NCI-H226 (cell line): Measurements from ENCODE around the gene TMEM176B.

ENCODE experiments used
- DNase-seq: peaks from one replicate; pipeline ENCODE4 v3.0.0-alpha.2; 2015

TMEM176B gene

DNA sequence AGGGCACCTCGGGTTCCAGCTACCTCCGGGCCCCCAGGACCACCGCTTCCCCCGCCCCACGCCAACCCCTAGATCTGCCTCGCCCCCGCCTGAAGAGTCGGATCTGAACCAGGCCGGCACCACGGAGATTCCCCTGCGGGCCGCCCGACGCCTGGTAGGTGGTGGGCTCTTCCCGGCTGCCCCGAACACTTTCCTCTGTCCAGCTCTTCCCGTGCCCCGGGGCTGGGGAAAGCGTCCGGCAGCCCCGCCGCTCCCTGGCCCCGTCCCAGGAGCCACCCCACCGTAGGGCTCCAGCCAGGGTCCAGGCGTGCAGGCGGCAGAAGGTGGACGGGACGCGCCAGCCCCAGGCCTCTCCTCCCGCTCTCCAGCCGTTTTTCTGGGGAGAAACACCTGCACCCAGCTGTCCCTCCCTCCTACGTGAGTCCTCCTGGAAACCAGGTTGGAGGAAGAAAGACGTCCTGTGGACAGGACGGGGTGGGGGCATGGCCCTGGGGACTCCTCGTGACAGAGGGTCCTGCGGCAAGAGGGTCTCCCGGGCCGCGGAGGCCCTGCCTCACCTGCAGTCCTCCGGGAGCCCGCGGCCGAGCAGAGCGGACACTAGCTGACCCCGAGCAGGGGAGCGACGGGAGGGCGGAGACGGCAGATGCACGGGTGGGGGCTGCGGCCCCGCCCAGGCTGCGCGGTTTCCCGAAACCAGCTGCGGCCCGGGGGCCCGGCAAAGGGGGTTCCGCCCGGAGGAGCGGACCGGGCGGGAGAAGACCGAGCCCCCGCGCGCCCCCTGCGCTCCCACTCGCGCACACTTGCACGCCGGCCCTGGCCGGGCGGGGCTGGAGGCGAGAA is at the start of gene TMEM176B:
Gene TMEM176B, minus strand, starts transcription at position 624 of the 840 bp plus-strand sequence. CDS start 3,795 bp downstream, outside the sequence.
- DNase-seq, result no peak

DNA sequence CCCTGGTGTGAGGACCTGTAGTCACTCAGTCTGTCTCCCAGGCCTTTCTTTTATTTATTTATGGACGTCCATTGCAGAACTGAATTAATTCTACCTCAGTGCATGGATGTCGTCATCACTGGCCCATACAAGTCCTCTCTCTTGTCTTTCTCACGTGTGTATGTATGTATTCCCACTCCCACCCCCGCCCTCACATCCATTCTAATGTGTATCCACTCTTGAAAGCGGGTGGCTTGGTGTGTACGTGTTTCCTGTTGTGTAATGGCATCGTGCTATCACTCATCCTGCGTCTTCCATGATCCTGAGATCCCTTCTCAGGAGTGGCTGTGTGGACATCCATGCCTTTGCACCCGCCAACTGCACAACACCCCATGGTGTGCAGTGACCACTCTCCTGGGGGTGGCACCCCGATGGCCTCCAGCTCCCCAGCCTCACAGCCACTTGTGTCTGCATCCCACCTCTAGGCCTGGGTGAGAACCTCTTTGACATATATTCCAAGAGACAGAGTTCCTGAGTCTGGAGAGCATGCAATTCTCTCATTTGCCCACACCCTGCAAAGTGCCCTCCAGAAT is 49.1 kb upstream of the TMEM176B start:
- DNase-seq, result no peak

- no peak for DNase-seq
Observed at GRCh38 chr7:150848561-150849115, 48.5 kb upstream of the TMEM176B start.

DNA sequence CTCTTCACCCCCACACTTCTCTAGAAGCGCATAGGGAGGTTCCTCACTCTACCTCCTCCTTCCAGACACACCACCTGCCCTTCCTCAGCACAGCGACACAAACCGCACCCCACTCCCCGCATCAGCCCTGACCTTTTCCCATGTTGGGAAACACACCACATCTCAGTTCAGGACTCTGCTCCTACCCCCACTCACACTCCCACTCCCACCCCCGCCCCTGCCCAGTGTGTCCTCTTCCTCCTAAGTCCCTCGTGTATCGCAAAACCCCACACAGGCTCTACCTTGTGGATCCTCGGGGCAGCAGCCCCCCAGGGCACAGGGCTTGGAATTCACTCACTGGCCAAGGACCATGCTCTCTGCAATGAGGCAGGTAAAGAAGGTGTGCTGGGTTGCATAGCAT is 47.9 kb upstream of the TMEM176B start:
- DNase-seq, result no peak

DNA sequence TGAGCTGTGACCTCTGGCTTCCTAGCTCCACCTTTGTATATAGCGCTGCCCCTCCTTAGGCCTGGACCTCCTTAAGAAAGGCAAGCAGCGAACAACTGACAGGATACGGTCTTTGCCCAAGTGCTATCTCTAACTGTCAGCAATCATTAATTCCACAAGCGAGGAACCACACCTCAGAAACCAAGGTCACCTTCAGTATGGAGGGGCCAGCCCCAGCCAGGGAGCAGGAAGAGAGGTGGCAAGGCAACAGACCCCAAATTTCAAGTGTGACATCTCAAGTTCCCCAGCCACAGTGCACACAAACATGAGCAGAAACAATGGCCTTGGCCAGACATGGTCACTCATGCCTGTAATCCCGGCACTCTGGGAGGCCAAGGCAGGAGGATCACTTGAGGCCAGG is 47.4 kb upstream of the TMEM176B start:
- no peak for DNase-seq

- DNase-seq, result no peak
Observed at GRCh38 chr7:150846291-150847115, 46.3 kb upstream of the TMEM176B start.

DNA sequence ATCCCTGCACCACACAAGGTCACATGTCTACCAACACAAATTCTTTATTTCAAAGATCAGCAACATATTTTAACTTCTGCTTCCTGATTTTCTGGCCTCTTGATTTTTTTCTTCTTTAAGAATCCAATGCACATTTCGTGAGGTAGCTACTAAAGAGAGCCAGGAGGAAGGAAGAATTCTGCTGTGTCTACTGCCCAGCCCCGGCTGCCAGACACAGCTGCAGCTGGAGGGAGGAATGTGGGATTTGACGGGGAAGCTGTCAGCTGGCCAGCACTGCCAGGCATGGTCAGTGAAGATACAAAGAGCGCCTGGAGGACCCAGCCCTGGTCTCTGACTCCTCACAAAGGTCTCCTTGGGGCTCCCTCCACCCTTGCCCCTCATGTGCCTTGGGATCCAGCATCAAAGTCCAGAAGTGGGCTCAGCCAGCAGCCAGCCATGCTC is 45.3 kb upstream of the TMEM176B start:
- no peak for DNase-seq

DNA sequence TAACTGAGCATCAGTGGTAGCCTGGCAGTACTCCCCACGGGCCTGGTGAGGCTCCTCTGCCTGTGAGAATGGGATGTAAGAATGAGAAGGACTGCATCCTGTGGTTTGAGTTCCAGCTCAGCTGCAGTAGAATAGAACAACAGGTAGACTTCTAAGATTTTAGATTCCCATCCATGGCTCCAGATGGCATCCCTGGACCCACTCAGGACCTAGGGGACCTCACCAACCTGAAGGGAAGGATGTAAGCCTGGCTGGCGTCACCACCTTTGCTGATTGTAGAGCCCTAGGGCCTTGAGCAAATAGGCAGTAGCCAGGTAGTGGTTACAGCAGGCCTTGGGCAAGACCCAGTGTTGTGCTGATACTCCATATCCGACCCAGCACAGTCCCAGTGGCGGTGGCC is 42.6 kb upstream of the TMEM176B start:
- DNase-seq, result no peak

- DNase-seq, result no peak
Observed at GRCh38 chr7:150842018-150842417, 41.9 kb upstream of the TMEM176B start.

- no peak for DNase-seq
Observed at GRCh38 chr7:150838965-150839650, 38.9 kb upstream of the TMEM176B start.

- no peak for DNase-seq
Observed at GRCh38 chr7:150835702-150836280, 35.6 kb upstream of the TMEM176B start.

DNA sequence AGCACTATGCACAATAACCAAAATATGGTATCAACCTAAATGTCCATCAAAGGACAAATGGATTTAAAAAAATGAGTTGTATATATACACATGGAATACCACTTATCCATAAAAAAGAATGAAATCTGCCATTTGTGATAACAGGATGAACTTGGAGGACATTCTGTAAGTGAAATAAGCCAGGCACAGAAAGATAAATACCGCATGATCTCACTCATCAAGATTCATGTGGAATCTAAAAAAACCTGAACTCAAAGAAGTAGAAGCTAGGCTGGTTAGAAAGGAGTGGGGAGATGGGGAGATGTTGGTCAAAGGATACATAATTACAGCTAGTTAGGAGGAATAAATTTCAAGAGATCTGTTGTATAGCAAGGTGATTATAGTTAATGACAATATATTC is 34.9 kb upstream of the TMEM176B start:
- DNase-seq, result no peak

- DNase-seq, result no peak
Observed at GRCh38 chr7:150831851-150832250, 31.7 kb upstream of the TMEM176B start.

DNA sequence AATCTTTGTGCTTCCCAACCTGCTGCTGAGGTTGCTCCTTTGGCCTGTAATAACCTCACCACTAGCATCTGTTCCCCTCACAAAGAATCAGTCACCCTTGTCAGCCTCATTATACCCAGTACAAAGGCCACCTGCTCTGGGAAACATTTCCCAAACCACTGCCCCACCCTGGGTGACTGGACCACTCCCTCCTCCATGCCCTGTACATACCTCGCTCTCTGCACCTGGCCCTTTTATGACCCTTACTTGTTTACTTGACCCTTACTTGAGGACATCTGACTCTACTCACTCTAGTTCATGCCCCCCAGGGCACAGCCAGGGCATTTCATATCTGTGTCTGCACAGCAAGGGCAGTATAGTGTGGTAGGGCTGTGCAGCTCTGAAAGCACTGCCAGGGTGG is 30.8 kb upstream of the TMEM176B start:
- DNase-seq, result no peak

DNA sequence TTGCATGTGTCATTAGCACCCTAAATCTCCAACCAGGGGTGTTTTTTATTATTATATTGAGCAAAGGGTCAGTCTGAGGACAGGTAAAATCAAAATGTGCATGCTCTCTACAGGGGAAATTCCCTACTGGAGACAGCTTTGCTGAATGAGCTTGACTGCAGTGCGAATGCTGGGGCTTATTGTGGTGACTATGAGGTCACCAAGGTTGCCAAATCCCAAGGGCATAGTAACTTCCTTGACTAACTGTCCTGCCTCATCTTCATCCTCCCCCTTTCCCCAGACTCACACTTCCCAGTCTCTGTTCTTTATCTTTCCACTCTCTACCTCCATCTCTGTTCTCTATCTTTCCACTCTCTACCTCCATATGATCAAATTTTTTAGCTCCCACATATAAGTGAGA is 29.3 kb upstream of the TMEM176B start:
- DNase-seq, result no peak

- no peak for DNase-seq
Observed at GRCh38 chr7:150828384-150828783, 28.2 kb upstream of the TMEM176B start.

DNA sequence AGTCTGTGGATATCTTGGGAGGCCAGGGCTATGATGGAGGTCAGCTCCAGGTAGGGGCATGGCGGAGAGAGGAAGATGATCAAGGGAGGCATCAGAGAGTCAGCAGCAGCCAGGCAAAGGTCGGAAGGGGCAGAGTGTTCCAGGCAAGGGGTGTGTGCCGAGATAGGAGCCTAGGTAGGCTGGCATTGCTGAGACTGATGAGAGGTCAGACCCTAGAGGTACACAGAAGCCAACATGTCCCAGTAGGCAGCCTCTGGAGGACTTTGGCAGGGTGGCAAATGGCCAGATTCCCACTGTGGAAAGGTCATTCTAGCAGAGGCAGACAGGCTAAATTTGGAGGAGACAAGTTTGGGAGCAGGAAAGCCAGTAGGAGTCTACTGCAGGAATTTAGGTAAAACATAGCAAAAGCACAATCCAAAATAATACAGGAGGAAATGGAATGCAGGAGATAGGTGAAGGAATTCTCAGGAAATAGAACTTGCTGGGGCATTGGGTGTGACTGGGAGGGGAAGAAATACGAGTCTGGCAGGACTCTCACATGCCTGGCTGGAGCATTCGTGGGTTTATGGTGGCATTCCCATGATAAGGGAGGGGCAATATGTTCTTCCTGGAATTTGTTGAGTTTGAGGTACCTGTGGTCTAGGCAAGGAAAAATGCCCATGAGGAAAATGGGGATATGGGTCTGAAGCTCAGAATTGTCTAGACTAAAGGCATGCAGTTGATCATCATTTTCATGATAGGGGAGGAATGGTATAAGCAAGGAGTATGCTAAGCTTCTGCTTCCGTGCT is 26.1 kb upstream of the TMEM176B start:
- no peak for DNase-seq

DNA sequence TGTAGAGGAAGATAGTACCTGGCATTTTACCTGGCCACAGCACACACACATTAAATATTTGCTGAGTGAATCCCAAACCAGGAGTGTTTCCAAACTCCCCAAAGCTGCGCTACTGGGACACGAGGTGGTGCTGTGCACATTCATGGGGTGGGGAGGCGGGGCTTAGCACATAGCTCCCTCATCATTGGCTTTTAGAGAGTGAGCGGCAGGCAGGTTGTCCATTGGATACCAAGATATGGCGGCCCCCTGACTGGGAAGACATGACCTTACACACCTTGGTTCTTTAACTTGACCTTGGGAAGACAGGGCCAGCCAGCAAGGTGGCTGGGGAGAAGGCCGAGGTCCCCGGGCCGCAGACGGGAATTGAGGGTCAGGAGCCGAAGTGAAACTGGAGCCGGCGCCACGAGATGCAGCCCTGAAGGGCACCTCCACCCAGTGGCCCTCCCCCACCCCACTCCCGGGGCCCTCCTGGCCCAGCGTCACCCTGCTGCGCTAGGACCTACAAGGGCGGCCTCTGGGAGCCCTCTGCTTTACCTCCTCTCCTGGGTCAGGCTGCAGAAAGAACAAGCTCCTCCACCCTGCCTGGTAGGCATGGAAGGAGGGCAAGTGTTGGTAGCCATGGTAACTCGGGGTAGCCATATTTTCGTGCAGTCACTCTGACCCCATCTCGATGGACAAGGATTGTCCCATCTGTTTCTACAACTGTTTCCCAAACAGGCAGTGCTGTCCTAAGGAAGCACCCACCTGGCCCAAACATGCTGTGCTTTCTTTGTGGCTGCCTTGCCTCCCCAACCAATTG is 24.4 kb upstream of the TMEM176B start:
- no peak for DNase-seq

DNA sequence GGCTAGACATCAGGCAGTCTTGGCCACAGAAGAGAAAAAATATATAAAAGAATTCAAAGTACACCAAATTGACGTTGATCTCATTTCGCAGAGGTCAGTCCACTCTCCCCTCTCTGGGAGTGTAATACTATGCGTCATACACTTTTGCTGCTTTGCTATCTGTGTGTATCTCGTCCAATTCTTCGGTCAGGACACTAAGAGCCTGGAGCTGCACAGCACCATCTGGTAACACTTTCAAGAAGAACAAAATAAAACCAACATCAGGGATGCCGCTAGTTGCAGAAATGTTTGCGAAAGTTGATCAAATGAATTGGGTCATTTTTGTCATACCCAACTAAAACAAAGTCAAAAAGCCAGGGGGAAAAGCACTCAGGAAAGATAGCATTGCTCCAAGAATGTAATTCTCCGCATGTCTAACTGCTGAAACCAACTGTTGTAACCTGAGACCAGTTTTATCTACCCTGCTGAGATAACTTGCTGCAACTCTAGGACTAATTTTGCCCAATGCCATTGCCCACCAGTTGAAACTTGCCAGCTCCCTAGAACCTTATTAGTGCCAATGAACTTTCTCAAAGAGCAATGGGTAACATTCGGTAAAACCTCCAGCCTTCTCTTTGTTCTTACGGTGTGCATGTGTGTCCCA is 23.4 kb upstream of the TMEM176B start:
- DNase-seq, result peak; percentile 74

DNA sequence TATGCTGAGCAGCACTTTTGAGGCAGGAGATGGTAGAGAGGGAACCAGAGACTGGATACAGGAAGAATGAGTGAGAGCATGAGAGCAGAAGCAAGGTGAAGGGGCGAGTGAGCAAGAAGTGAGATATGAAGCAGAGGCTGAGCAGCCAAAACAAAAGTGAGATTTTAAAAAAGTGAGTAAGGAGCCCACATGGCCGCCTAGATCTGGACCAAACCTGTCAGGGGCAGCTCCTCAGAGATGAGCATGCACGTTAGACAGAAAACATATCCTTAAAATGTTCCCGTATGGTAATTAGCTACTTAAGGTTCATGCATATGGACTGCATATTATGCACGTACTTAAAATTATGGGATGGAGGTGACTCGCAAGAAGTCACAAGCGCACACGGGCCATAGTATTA is 22.9 kb upstream of the TMEM176B start:
- DNase-seq, result peak; percentile 63
